Bronchial epithelial cell (primary cell): ENCODE results near the gene FAM171A2. TPM values are rescaled to one million over a fixed set of nuclear protein-coding genes. Genes with fewer than 3 reads are reported as not detected.
"Not testable (repeated sequence)": the region's sequence is repeated elsewhere in the genome, so short reads cannot be mapped to it uniquely, and the experiment has no call there.

ENCODE experiments used
- DNase-seq: peaks from one replicate; pipeline ENCODE4 v3.0.0-alpha.2; 2010; ENCODE audit warnings: low read depth
- FAIRE-seq: peaks from 2 replicates; lab custom pipeline; 2011; peaks lifted over from hg19 to GRCh38; lab: Jason Lieb, UNC
- H3K27me3 ChIP-seq: 2 replicates; pipeline ENCODE4 v1.5.1; 2011; ENCODE audit warnings: low read length; ENCODE audit not compliant: control insufficient read depth, insufficient read depth
- H3K36me3 ChIP-seq: 2 replicates; pipeline ENCODE4 v1.5.1; 2011; ENCODE audit warnings: low read length; ENCODE audit not compliant: control insufficient read depth, insufficient read depth
- H3K4me3 ChIP-seq: 2 replicates; pipeline ENCODE4 v1.5.1; 2011; ENCODE audit warnings: mild to moderate bottlenecking, low read depth, low read length, control low read depth
- CTCF ChIP-seq: IDR thresholded peaks from 2 replicates; pipeline ENCODE4 v1.5.1; 2011; ENCODE audit warnings: mild to moderate bottlenecking, moderate library complexity, low read length, control low read depth, inconsistent platforms; ENCODE audit not compliant: insufficient read depth, severe bottlenecking
- total RNA-seq: library from RNA; depleted of rRNA; stranded (reverse); fragments of >200 nt; gene quantifications from 2 replicates; pipeline ENCODE4 v1.2.1, GENCODE V29; 2014

Gene FAM171A2
- total RNA-seq, 1 donor from 2014 or later = 0.53 TPM

DNA sequence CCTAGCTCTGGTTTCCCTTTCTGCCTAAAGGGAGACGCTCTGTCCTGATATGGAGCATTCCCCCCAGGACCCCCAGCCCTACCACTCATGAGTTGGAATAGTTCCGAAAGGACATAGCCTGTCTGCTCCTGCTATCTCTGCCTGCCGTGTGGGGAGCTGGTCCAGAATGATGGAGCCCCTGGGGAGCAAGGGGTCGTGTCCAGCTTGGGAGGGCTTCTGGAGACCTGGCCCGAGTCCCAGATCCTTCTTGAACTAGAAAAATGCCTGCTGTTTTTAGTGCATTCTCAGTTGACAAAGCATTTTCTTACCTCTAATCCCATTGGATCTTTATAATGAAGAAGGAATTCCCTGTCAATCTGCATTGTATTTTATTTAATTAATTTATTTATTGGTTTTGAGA lies 27.7 kb downstream of the FAM171A2 start:
- no peak for FAIRE-seq
- H3K27me3 ChIP-seq = no peaks in the 10 kb centered on the region
- no peak for TF ChIP-seq CTCF
- H3K4me3 ChIP-seq = no peak overlapping the region
- no peak for DNase-seq
- H3K36me3 ChIP-seq = no peaks in the 10 kb centered on the region

- FAIRE-seq (no peak), DNase-seq (no peak)
- H3K27me3 ChIP-seq = no peaks in the 10 kb centered on the region
- H3K4me3 ChIP-seq = no peak overlapping the region
- TF ChIP-seq CTCF = no peak
- H3K36me3 ChIP-seq = no peaks in the 10 kb centered on the region
Measured at GRCh38 chr17:44335564-44335963, 28.1 kb downstream of the FAM171A2 start.

- no peak for FAIRE-seq
- no peak overlapping the region for H3K4me3 ChIP-seq
- DNase-seq = no peak
- TF ChIP-seq CTCF = no peak
- no peaks in the 10 kb centered on the region for H3K27me3 ChIP-seq
- no peaks in the 10 kb centered on the region for H3K36me3 ChIP-seq
Measured at GRCh38 chr17:44334727-44335126, 28.9 kb downstream of the FAM171A2 start.

- FAIRE-seq (no peak), DNase-seq (no peak)
- no peak for TF ChIP-seq CTCF
- H3K36me3 ChIP-seq = no peaks in the 10 kb centered on the region
- no peak overlapping the region for H3K4me3 ChIP-seq
- no peaks in the 10 kb centered on the region for H3K27me3 ChIP-seq
Measured at GRCh38 chr17:44334315-44334714, 29.3 kb downstream of the FAM171A2 start.

DNA sequence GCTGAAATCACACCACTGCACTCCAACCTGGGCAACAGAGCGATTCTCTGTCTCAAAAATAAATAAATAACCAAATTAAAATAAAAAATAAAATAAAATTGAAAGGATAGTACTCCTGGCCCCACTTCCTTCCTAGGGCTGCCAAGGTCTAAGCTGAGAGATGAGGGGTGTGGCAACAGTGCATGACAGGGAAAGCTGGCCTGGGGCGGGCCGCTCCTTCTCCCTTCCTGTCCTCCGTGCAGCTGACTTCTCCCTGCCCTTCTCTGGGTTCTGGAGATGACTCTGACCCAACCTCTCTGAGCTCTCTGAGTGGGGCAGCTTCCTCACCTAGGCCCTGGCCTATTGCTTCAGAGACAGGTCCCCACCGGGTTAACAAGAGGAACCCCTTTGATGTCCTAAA lies 30.3 kb downstream of the FAM171A2 start:
- no peak for FAIRE-seq
- no peaks in the 10 kb centered on the region for H3K27me3 ChIP-seq
- no peak overlapping the region for H3K4me3 ChIP-seq
- no peaks in the 10 kb centered on the region for H3K36me3 ChIP-seq
- no peak for TF ChIP-seq CTCF
- DNase-seq = no peak

DNA sequence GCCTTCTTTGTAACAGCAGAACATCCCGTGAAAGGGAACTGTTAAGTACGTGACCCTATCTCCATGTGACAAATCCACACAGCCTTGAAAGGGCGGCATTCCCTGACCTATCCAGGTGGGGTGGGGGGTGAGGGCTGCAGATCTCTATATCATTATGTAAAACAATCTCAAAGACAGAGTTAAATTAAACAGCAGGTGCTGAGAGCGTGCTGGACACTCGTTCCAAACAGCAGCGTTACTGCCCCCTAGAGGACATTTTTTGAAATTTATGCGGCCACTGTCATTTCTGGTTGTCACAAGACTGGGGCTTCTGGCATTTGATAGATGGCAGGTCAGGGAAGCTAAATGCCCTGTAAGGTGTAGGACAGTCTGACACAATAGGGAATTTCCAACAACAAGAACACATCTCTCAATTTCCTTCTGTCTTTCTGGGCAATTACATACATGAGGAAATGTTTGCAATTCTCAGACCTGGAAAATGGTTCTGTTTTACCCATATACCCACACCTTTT lies 32.3 kb downstream of the FAM171A2 start:
- H3K36me3 ChIP-seq = no peaks in the 10 kb centered on the region
- FAIRE-seq = no peak
- TF ChIP-seq CTCF = peak; percentile 72
- no peak overlapping the region for H3K4me3 ChIP-seq
- peak; percentile 60 for DNase-seq
- no peaks in the 10 kb centered on the region for H3K27me3 ChIP-seq

DNA sequence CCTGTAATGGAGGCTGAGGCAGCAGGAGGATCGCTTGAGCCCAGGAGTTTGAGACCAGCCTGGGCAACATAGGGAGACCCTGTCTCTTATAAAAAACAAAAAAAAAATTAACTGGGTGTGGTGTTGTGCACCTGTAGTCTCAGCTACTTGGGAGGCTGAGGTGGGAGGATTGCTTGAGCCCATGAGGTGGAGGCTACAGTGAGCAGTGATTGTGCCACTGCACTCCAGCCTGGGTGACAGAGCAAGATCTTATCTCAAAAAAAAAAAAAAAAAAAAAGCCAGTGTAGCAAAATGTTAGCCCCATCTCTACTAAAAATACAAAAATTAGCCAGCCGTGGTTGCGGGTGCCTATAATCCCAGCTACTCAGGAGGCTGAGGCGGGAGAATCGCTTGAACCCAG lies 33.4 kb downstream of the FAM171A2 start:
- H3K27me3 ChIP-seq, H3K4me3 ChIP-seq, DNase-seq, H3K36me3 ChIP-seq, FAIRE-seq: not testable (repeated sequence)

DNA sequence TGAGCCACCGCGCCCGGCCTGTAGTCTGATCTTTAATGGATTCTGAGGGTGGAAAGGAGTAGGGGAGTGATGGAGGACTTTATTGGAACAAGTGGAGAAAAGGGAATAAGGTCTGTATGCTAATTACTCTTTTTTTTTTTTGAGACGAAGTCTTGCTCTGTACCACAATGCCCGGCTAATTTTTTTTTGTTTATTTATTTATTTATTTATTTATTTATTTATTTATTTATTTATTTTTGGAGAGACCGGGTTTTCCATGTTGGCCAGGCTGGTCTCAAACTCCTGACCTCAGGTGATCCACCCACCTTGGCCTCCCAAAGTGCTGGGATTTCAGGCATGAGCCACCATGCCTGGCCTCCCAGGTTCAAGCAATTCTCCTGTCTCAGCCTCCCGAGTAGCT lies 34.1 kb downstream of the FAM171A2 start:
- H3K36me3 ChIP-seq, H3K27me3 ChIP-seq, DNase-seq, H3K4me3 ChIP-seq, FAIRE-seq: not testable (repeated sequence)
